Measurements from ENCODE around the gene PCSK1N.

Gene PCSK1N

GRCh38 chrX:48789366-48790220, 45.8 kb downstream of the PCSK1N start:
- DNase-seq (ENCODE audit: low spot score), result no peak

DNA sequence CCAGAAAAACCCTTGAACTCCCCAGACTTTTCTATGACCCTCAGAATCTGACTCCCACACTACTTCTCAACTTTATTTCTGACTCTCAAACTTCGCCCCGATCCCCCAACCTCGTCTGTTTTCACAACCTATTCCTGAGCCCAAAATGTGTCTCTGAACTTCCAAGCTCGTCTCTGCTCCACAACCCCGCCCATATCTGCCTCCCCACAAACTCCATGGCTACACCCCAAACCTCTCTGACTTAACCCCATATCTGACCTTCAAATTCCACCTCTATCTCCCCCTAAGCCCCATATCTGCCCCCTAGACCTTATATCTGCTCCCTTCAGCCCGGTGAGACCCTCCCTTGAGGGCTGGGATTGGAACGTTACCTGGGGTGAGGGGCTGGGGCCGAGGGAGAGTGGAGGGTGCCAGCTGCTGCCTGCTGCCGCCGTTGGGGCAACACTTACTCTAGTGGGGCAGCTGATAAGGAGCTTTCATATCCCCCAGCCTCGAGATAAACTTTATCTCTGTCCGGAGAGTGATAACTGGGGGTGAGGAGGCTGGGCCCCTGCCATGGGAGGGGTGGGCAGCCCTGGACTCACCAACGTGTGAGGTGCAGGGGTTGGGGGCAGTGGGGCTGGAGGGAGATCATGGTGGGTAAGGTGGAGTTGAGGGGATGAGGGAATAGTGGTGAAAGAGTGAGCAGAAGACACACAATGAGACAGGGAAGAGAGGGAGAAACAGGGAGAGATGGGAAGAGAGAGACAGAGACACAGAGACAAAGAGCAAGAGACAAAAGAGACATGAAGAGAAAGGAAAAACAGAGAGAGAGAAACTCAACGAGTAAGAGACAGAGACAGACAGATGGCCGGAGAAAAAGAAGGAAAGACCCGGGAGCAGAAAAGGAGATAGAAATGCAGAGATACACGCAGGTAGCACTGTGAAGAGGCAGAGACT, 47.6 kb downstream of the PCSK1N start:
- DNase-seq (ENCODE audit: low spot score), result no peak

GRCh38 chrX:48786825-48787504, 48.4 kb downstream of the PCSK1N start:
- DNase-seq (ENCODE audit: low spot score), result no peak

GRCh38 chrX:48786341-48786800, 49.0 kb downstream of the PCSK1N start, which contains the start of gene GATA1:
Gene GATA1, plus strand, starts transcription at chrX:48786590. Its CDS starts 4,520 bp downstream, at chrX:48791110.
- DNase-seq (ENCODE audit: low spot score), result no peak

DNA sequence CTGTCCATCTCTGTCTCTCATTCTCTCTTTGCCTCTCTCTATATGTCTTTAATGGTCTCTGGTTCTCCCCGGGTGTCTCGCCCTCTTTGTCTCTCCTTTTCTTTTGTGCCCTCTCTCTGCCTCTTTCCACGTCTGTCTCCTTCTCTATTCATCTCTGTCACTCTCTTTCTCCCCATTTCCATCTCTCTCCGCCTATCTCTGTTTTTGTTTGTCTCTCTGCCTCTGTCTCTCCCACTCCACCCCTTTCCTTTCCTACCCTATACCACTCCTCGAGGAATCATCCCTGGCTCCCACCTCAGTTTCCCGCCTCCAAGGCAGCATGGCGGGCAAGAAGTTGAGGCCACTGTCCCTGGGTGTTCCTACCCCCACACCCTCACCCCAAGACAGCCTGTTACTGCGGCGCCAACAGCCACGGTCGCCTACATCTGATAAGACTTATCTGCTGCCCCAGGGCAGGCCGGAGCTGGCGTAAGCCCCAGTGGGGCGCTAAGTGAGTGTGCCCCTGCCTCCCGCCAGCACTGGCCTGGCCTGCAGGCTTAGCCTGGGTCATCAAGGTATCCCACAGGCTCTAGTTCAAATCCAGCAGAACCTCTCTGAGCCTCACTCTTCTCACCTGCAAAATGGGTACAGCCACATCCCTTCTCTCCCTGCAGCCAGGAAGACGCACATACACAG, 49.7 kb downstream of the PCSK1N start:
- DNase-seq (ENCODE audit: low spot score), result no peak

DNA sequence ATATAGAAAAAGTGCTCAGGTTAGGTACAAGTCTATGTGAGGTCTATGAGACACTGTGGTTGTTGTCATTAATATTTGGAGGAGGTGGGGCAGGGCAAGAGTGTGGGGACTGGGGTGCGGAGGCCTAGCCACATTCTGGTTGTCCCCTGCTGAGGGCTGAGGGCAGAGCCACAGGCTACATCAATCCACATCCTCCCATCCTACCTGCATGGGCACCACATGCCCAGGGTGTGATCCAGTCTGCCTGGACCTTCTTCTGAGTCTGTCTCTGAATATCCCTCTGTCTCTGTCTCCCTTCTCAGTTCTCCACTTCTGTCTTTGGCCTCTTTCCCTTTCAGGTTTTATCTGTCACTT, 50.2 kb downstream of the PCSK1N start:
- DNase-seq (ENCODE audit: low spot score), result no peak

- DNase-seq (ENCODE audit: low spot score), result no peak
Measured at GRCh38 chrX:48784726-48785125, 50.7 kb downstream of the PCSK1N start.

DNA sequence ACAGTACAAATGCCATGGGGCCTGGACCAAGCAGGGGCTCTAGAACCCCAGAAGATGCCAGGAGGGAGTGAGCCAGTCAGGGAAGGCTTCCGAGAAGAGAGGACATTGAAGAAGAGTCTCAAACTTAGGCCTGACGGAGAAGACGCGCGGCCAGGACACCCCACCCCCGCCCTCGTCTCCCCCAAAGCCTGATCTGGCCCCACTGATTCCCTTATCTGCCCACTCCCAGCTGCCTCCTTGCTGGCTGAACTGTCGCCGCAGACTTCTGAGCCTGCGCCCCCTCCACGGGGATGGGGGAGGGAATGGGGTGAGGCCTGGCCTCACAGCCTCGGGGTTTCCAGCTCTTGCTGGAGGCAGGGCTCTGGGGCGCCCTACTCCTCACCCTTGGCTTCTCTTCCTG, 52.6 kb downstream of the PCSK1N start:
- no peak for DNase-seq (ENCODE audit: low spot score)

- DNase-seq (ENCODE audit: low spot score), result no peak
Measured at GRCh38 chrX:48782216-48782615, 53.2 kb downstream of the PCSK1N start.

DNA sequence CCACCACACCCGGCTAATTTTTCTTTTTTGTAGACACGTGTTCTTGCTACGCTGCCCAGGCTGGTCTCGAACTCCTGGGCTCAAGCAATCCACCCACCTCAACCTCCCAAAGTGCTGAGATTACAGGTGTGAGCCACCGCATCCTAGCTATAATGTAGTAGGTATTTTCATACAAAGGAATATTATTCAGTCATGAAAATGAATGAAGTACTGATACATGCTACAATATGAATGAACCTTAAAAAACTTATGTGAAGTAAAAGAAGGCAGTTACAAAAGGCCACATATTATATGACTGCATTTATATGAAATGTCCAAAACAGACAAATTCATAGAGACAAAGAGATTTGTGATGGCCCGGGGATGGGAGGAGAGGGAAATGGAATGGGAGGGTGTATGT, 53.7 kb downstream of the PCSK1N start:
- DNase-seq (ENCODE audit: low spot score), result no peak

Data from left forelimb (tissue), 1 donor.